Measurements from ENCODE around the gene MSANTD2. TPM values are rescaled to one million over a fixed set of nuclear protein-coding genes. Genes with fewer than 3 reads are reported as not detected.
A peak's percentile ranks its signal among the peaks of the same experiment; 100 is the strongest.

Gene MSANTD2
- total and polyA plus RNA-seq, 9 of the 15 experiments (the other 6 are each of a cell fraction or from before 2014, with no cell fraction given): 1.3 to 9.9 (median 5.3) TPM

GRCh38 chr11:124800226-124800929 is at the start of gene MSANTD2 (continued):
- TF ChIP-seq RERE (CRISPR knock-in tag; IDR thresholded peaks at IDR 0.05; ENCODE audit: borderline replicate concordance) (no peak), MBD2 (IDR thresholded peaks at IDR 0.05; ENCODE audit: borderline replicate concordance, low read depth) (no peak), EP300 (IDR thresholded peaks at IDR 0.05; ENCODE audit: low read length) (no peak), ARID4B (CRISPR knock-in tag; IDR thresholded peaks at IDR 0.05) (0 out of 2 replicates have a peak, but pooled peaks have one; percentile 43), FOXM1 (IDR thresholded peaks at IDR 0.05; ENCODE audit: low read depth) (no peak), FOXM1 (CRISPR knock-in tag; IDR thresholded peaks at IDR 0.05; ENCODE audit: low read depth) (no peak), RB1 (IDR thresholded peaks at IDR 0.05; ENCODE audit: low read depth) (peak; percentile 77), THAP12 (CRISPR knock-in tag; IDR thresholded peaks at IDR 0.05) (0 out of 2 replicates have a peak, but pooled peaks have one; percentile 37), ZNF140 (CRISPR knock-in tag; IDR thresholded peaks at IDR 0.05) (no peak), ZBED1 (IDR thresholded peaks at IDR 0.05) (no peak), ZKSCAN3 (CRISPR knock-in tag; IDR thresholded peaks at IDR 0.05) (no peak), MEF2D (tag; conservative IDR thresholded peaks at IDR 0.05; ENCODE audit: low read depth) (no peak), MTF1 (CRISPR knock-in tag; IDR thresholded peaks at IDR 0.05; ENCODE audit: borderline replicate concordance) (no peak), FOXK2 (conservative IDR thresholded peaks at IDR 0.05 in 1 of 2, IDR thresholded peaks at IDR 0.05 in 1 of 2; ENCODE audit: low read depth in 2 of 2) (no peak), KLF10 (CRISPR knock-in tag; IDR thresholded peaks at IDR 0.05) (no peak), ATF1 (CRISPR knock-in tag; IDR thresholded peaks at IDR 0.05) (no peak), ATF1 (tag; IDR thresholded peaks at IDR 0.05) (peak; percentile 93)
